K562 (cell line): Measurements from ENCODE around the gene MSRB3. TPM values are rescaled to one million over a fixed set of nuclear protein-coding genes. Genes with fewer than 3 reads are reported as not detected.

Experiments used
- ATAC-seq: fragments of 200-7000 bp; cut with Tn5 transposase; 3 replicates; pipeline ENCODE4 v1.9.1; 2020; ENCODE audit warnings: moderate library complexity
- BruUV-seq: library from RNA; stranded (reverse); fragments of 400-500 nt; replicated peaks from 2 replicates; lab custom pipeline; 2021; lab: Mats Ljungman, UMichigan
- CTCF ChIA-PET: fragments of 300-600 bp; formaldehyde crosslinking; extraction: SDS; loops from one replicate; lab custom pipeline; 2021; ENCODE audit warnings: low intra/inter-chr PET ratio; lab: Yijun Ruan, JAX
- POLR2A ChIA-PET: fragments of 300-600, 350-650 bp; sonication (Branson Sonifier 250); formaldehyde crosslinking; extraction: SDS; loops from one replicate; lab custom pipeline; 2021; ENCODE audit warnings: antibody characterized with exemption, inconsistent platforms; lab: Yijun Ruan, JAX
- DNase-seq, 4 experiments: peaks; one replicate each; pipeline versions ENCODE4 v3.0.0 to v3.0.0-alpha.2; 2011 to 2018; ENCODE audit warnings: low spot score in 3 of 4, mixed read lengths in 3 of 4; ENCODE audit errors: extremely low read depth in 1 of 4
- FAIRE-seq: peaks from 2 replicates; lab custom pipeline; 2011; peaks lifted over from hg19 to GRCh38; lab: Jason Lieb, UNC
- H2AFZ ChIP-seq: 2 replicates; pipeline ENCODE4 v1.6.0; 2011; ENCODE audit warnings: low read depth, low read length, control low read depth, inconsistent platforms
- H3K27ac ChIP-seq: fragments of 200-600 bp; 3 replicates; pipeline ENCODE4 v1.8.0; 2011; ENCODE audit warnings: low read depth, mild to moderate bottlenecking, control low read depth, inconsistent platforms, low read length, moderate library complexity, mixed read lengths; ENCODE audit errors: extremely low read depth
- H3K27me3 ChIP-seq, 2 experiments: fragments of 300-600 bp in 1 of 2; 2 replicates in 1 of 2; 3 replicates in 1 of 2; pipeline versions ENCODE4 v1.6.0 to v1.8.0; 2011; ENCODE audit warnings: inconsistent platforms in 2 of 2, low read length in 2 of 2, mild to moderate bottlenecking in 1 of 2, mixed read lengths in 1 of 2, moderate library complexity in 1 of 2; ENCODE audit not compliant: control insufficient read depth in 2 of 2, insufficient read depth in 2 of 2
- H3K36me3 ChIP-seq: fragments of 300-600 bp; 3 replicates; pipeline ENCODE4 v1.8.0; 2011; ENCODE audit warnings: mild to moderate bottlenecking, low read length, inconsistent platforms; ENCODE audit not compliant: control insufficient read depth, insufficient read depth
- H3K4me1 ChIP-seq, 2 experiments: fragments of 200-600 bp in 1 of 2; replicated peaks in 1 of 2; 2 replicates in 1 of 2; 3 replicates in 1 of 2; pipeline versions ENCODE4 v1.5.1 to v1.8.0; 2011; ENCODE audit warnings: inconsistent platforms in 2 of 2, low read length in 2 of 2, mild to moderate bottlenecking in 1 of 2, mixed read lengths in 1 of 2, moderate library complexity in 1 of 2; ENCODE audit not compliant: control insufficient read depth in 2 of 2, insufficient read depth in 2 of 2
- H3K4me2 ChIP-seq: 2 replicates; pipeline ENCODE4 v1.6.1; 2011; ENCODE audit warnings: low read length, control low read depth, inconsistent platforms, mixed read lengths; ENCODE audit not compliant: insufficient read depth
- H3K4me3 ChIP-seq: fragments of 200-600 bp; sonication (generic), shearing (Covaris generic); 2 replicates; pipeline ENCODE4 v1.5.1; 2016; ENCODE audit warnings: control low read depth, inconsistent platforms
- H3K79me2 ChIP-seq: fragments of 200-600 bp; 3 replicates; pipeline ENCODE4 v1.8.0; 2011; ENCODE audit warnings: low read length, inconsistent platforms; ENCODE audit not compliant: control insufficient read depth, insufficient read depth
- H3K9ac ChIP-seq, 2 experiments: 2 replicates each; pipeline versions ENCODE4 v1.6.0 to v1.6.1; 2011; ENCODE audit warnings: low read depth in 2 of 2, low read length in 2 of 2, control low read depth in 1 of 2, inconsistent platforms in 1 of 2, mild to moderate bottlenecking in 1 of 2, mixed read lengths in 1 of 2; ENCODE audit not compliant: insufficient read depth in 1 of 2
- H3K9me1 ChIP-seq: one replicate; pipeline ENCODE4 v1.6.0; 2011; ENCODE audit warnings: inconsistent platforms, mild to moderate bottlenecking, low read length, moderate library complexity; ENCODE audit not compliant: control insufficient read depth, insufficient read depth
- H3K9me3 ChIP-seq: replicated peaks from 2 replicates; pipeline ENCODE4 v1.5.1; 2011; ENCODE audit warnings: low read depth, low read length, inconsistent platforms; ENCODE audit not compliant: control insufficient read depth, insufficient read depth
- H4K20me1 ChIP-seq: replicated peaks from 2 replicates; pipeline ENCODE4 v1.6.1; 2011; ENCODE audit warnings: low read length, inconsistent platforms, mixed read lengths; ENCODE audit not compliant: control insufficient read depth, insufficient read depth
- BCL6 ChIP-seq: fragments of 250-450 bp; sonication (Bioruptor Pico); IDR thresholded peaks from 2 replicates; pipeline ENCODE4 v1.4.0; 2020
- CTBP1 ChIP-seq: fragments of 450-650 bp; IDR thresholded peaks from 2 replicates; pipeline ENCODE4 v1.6.1; 2016; ENCODE audit warnings: borderline replicate concordance
- DMBX1 ChIP-seq: fragments of 250-450 bp; sonication (Bioruptor Pico); IDR thresholded peaks from 2 replicates; pipeline ENCODE4 v1.8.0; 2022; ENCODE audit warnings: inconsistent platforms, mild to moderate bottlenecking, moderate library complexity, borderline replicate concordance
- ETV6 ChIP-seq, 3 experiments: fragments of 150-350 bp in 1 of 3; sonication (generic) in 1 of 3; formaldehyde crosslinking in 1 of 3; IDR thresholded peaks; 2 replicates each; pipeline versions ENCODE4 v1.6.1 to v1.8.0; 2014 to 2022; ENCODE audit warnings: borderline replicate concordance in 2 of 3, low read depth in 2 of 3, antibody characterized with exemption in 1 of 3, low read length in 1 of 3, mild to moderate bottlenecking in 1 of 3, missing genetic modification reagents in 1 of 3
- HMG20A ChIP-seq: fragments of 450-650 bp; formaldehyde crosslinking; conservative IDR thresholded peaks from 2 replicates; pipeline ENCODE4 v1.4.0; 2020; ENCODE audit warnings: mild to moderate bottlenecking, mixed read lengths
- HMG20B ChIP-seq: fragments of 250-450 bp; sonication (Bioruptor Pico); IDR thresholded peaks from 2 replicates; pipeline ENCODE4 v1.5.0; 2021; ENCODE audit warnings: mild to moderate bottlenecking
- MAFK ChIP-seq: IDR thresholded peaks from 2 replicates; pipeline ENCODE4 v1.6.1; 2011; ENCODE audit warnings: low read length, improper control_type of control experiment
- RNF2 ChIP-seq: sonication (generic); IDR thresholded peaks from 2 replicates; pipeline ENCODE4 v1.6.1; 2016
- SAFB2 ChIP-seq: fragments of 200-400 bp; formaldehyde crosslinking; IDR thresholded peaks from 2 replicates; pipeline ENCODE4 v1.6.1; 2018; ENCODE audit warnings: borderline replicate concordance, low read length, low read depth, moderate library complexity; ENCODE audit not compliant: severe bottlenecking
- ZBTB1 ChIP-seq: sonication (generic); formaldehyde crosslinking; IDR thresholded peaks from 2 replicates; pipeline ENCODE4 v1.8.1; 2023; ENCODE audit warnings: missing genetic modification reagents, low read depth, mild to moderate bottlenecking, borderline replicate concordance
- ZNF431 ChIP-seq: sonication (generic); formaldehyde crosslinking; IDR thresholded peaks from 2 replicates; pipeline ENCODE4 v1.8.0; 2022; ENCODE audit warnings: mild to moderate bottlenecking, missing genetic modification reagents
- ZNF79 ChIP-seq: fragments of 250-450 bp; sonication (Bioruptor Pico); IDR thresholded peaks from 2 replicates; pipeline ENCODE4 v1.4.0; 2020; ENCODE audit warnings: low read depth, mild to moderate bottlenecking, moderate library complexity
- WGBS: fragments of 100-300 bp; shearing (Covaris generic); methylation state at CpG from one replicate; pipeline ENCODE4 v1.1.6; 2016; ENCODE audit warnings: low coverage, mixed read lengths; ENCODE audit not compliant: insufficient coverage; ENCODE audit errors: missing lambda C conversion rate; 5-methylcytosine and 5-hydroxymethylcytosine counted together
- in situ Hi-C: fragments of 300-500 bp; cut with MboI; formaldehyde crosslinking; loops from 4 replicates; pipeline ENCODE4 v1.15.0; 2018; ENCODE audit warnings: inconsistent platforms, mixed read lengths
- intact Hi-C: fragments of 100-400 bp; cut with micrococcal nuclease; formaldehyde crosslinking; loops from 2 replicates; pipeline ENCODE4 v1.14.2; 2022
- polyA plus RNA-seq, 8 experiments: library from polyadenylated mRNA; depleted of rRNA in 4 of 8; stranded (reverse) in 5 of 8; unstranded in 3 of 8; fragments of >200 nt; fragmentation: Nextera tagmentation in 2 of 8; fragmentation: Illumina TruSeq in 1 of 8; extraction: Ambion mirVana in 2 of 8; extraction: Trizol in 1 of 8; gene quantifications; 2 replicates each; pipeline versions ENCODE4 v1.2.1 to v1.2.3, GENCODE V29; 2011 to 2014; ENCODE audit warnings: inconsistent platforms in 1 of 8, missing spikeins in 1 of 8
- total RNA-seq, 7 experiments: library from RNA; depleted of rRNA in 6 of 7; stranded (reverse); fragments of >200 nt in 6 of 7; fragmentation: Illumina TruSeq in 2 of 7; extraction: Trizol in 2 of 7; gene quantifications; 2 replicates each; pipeline versions ENCODE4 v1.2.1 to v1.2.3, GENCODE V29; 2011 to 2021; ENCODE audit warnings: low replicate concordance in 1 of 7

The MSRB3 gene
- total and polyA plus RNA-seq, 9 of the 15 experiments (the other 6 are each of a cell fraction or from before 2014, with no cell fraction given): 0.04 TPM; not detected in 8

DNA sequence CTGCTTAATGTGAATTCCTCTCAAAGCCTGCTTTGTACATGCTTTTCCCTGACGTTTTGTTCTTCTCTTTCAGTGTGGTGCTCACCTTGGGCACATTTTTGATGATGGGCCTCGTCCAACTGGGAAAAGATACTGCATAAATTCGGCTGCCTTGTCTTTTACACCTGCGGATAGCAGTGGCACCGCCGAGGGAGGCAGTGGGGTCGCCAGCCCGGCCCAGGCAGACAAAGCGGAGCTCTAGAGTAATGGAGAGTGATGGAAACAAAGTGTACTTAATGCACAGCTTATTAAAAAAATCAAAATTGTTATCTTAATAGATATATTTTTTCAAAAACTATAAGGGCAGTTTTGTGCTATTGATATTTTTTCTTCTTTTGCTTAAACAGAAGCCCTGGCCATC is 184.6 kb downstream of the MSRB3 start:
- ChIA-PET POLR2A (no interaction called here), CTCF (no interaction called here)
- BruUV-seq: no TSS peak
- TF ChIP-seq ZBTB1 (no peak), HMG20A (no peak), DMBX1 (no peak), HMG20B (CRISPR knock-in tag) (no peak)
- FAIRE-seq: no peak
- WGBS: 0% methylated on average over 9 of the region's 9 CpGs
- Histone ChIP-seq H3K27me3 (no peaks in the 10 kb centered on the region), H3K79me2 (no peaks in the 10 kb centered on the region), H3K9me3 (no peaks in the 10 kb centered on the region), H3K4me2 (no peak overlapping the region), H3K4me3 (no peak overlapping the region), H4K20me1 (no peaks in the 10 kb centered on the region), H3K4me1 (no peaks in the 10 kb centered on the region), H2AFZ (no peak overlapping the region), H3K36me3 (no peaks in the 10 kb centered on the region), H3K9ac (no peak overlapping the region), H3K27ac (no peak overlapping the region), H3K9me1 (no peaks in the 10 kb centered on the region)
- no peak for ATAC-seq
- intact Hi-C loops (no loop called here), in situ Hi-C loops (no loop called here)
- no peak for DNase-seq

DNA sequence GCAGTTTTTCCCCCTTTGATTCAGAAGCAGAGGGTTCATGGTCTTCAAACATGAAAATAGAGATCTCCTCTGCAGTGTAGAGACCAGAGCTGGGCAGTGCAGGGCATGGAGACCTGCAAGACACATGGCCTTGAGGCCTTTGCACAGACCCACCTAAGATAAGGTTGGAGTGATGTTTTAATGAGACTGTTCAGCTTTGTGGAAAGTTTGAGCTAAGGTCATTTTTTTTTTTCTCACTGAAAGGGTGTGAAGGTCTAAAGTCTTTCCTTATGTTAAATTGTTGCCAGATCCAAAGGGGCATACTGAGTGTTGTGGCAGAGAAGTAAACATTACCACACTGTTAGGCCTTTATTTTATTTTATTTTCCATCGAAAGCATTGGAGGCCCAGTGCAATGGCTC is 185.1 kb downstream of the MSRB3 start:
- TF ChIP-seq ZNF431 (CRISPR knock-in tag) (no peak), MAFK (no peak), ETV6 (IDR thresholded peaks at IDR 0.05; ENCODE audit: borderline replicate concordance in 1 of 2, low read depth in 2 of 2, low read length in 1 of 2) (no peak), ETV6 (CRISPR knock-in tag; IDR thresholded peaks at IDR 0.05; ENCODE audit: borderline replicate concordance) (no peak), ZNF79 (CRISPR knock-in tag) (no peak), SAFB2 (no peak), HMG20A (no peak), BCL6 (CRISPR knock-in tag) (no peak), RNF2 (no peak), CTBP1 (no peak)
- intact Hi-C loops (no loop called here), in situ Hi-C loops (no loop called here)
- H3K9ac ChIP-seq: no peak overlapping the region
- no peak overlapping the region for H2AFZ ChIP-seq
- no peaks in the 10 kb centered on the region for H3K9me3 ChIP-seq
- no peaks in the 10 kb centered on the region for H3K4me1 ChIP-seq
- H4K20me1 ChIP-seq: no peaks in the 10 kb centered on the region
- H3K27ac ChIP-seq: no peak overlapping the region
- BruUV-seq: no TSS peak
- WGBS: 0% methylated on average over 1 of the region's 1 CpG
- ChIA-PET CTCF (no interaction called here), POLR2A (no interaction called here)
- FAIRE-seq (no peak), DNase-seq (no peak), ATAC-seq (no peak)
- H3K36me3 ChIP-seq: no peaks in the 10 kb centered on the region
- H3K79me2 ChIP-seq: no peaks in the 10 kb centered on the region
- H3K9me1 ChIP-seq: no peaks in the 10 kb centered on the region
- H3K4me3 ChIP-seq: no peak overlapping the region
- H3K4me2 ChIP-seq: no peak overlapping the region
- H3K27me3 ChIP-seq: no peaks in the 10 kb centered on the region
